Erythroblast (primary cell): ENCODE measurements around the gene PRR23E.

Experiments used
- DNase-seq, 2 experiments: peaks; one replicate each; lab custom pipeline; 2025; lab: John Stamatoyannopoulos, UW
- GATA1 ChIP-seq: IDR thresholded peaks from 2 replicates; pipeline ENCODE4 v1.6.1; 2011; ENCODE audit warnings: low read depth, mild to moderate bottlenecking, control low read depth, low read length, moderate library complexity
- POLR2A ChIP-seq: IDR thresholded peaks from 2 replicates; pipeline ENCODE4 v1.6.1; 2011; ENCODE audit warnings: mild to moderate bottlenecking, low read length

PRR23E gene

GRCh38 chr3:127171320-127171719 lies 21.6 kb upstream of the PRR23E start:
- TF ChIP-seq POLR2A, result no peak
- no peak for TF ChIP-seq GATA1
- no peak for DNase-seq

- DNase-seq, result no peak
- TF ChIP-seq POLR2A (no peak), GATA1 (no peak)
These were observed 21.2 kb upstream of the PRR23E start for GRCh38 chr3:127171721-127172120.

- no peak for TF ChIP-seq GATA1
- TF ChIP-seq POLR2A, result no peak
- DNase-seq, result no peak
These were observed 20.7 kb upstream of the PRR23E start for GRCh38 chr3:127172211-127172610.

GRCh38 chr3:127172781-127173515 lies 20.0 kb upstream of the PRR23E start:
- DNase-seq, result no peak
- TF ChIP-seq POLR2A (no peak), GATA1 (no peak)

GRCh38 chr3:127173516-127174166 lies 19.3 kb upstream of the PRR23E start:
- TF ChIP-seq POLR2A, result no peak
- no peak for TF ChIP-seq GATA1
- DNase-seq, result no peak

- TF ChIP-seq GATA1 (no peak), POLR2A (no peak)
These were observed 18.6 kb upstream of the PRR23E start for GRCh38 chr3:127174284-127174683.

GRCh38 chr3:127174715-127175140 lies 18.2 kb upstream of the PRR23E start:
- TF ChIP-seq GATA1 (no peak), POLR2A (no peak)

More at GRCh38 chr3:127174284-127174683, 18.6 kb upstream of the PRR23E start:
- no peak for DNase-seq

GRCh38 chr3:127175272-127175671 lies 17.7 kb upstream of the PRR23E start:
- DNase-seq, result no peak
- TF ChIP-seq POLR2A, result no peak
- TF ChIP-seq GATA1, result no peak

More at GRCh38 chr3:127174715-127175140, 18.2 kb upstream of the PRR23E start:
- DNase-seq, result no peak

- TF ChIP-seq POLR2A (no peak), GATA1 (no peak)
- peak in 1 of 2 experiments; percentile 18 for DNase-seq
These were observed 15.7 kb upstream of the PRR23E start for GRCh38 chr3:127177226-127177625.

- no peak for TF ChIP-seq POLR2A
- no peak for TF ChIP-seq GATA1
- no peak for DNase-seq
These were observed 12.1 kb upstream of the PRR23E start for GRCh38 chr3:127180859-127181258.

GRCh38 chr3:127182431-127182830 lies 10.5 kb upstream of the PRR23E start:
- DNase-seq, result no peak
- no peak for TF ChIP-seq GATA1
- no peak for TF ChIP-seq POLR2A

GRCh38 chr3:127182848-127183714 lies 9.8 kb upstream of the PRR23E start:
- no peak for TF ChIP-seq POLR2A
- no peak for TF ChIP-seq GATA1
- DNase-seq, result no peak
